Inflammatory macrophage treated with lipopolysaccharide for 1 hour (primary cell): Measurements from ENCODE around the gene OSBPL3.

ENCODE experiments used
- DNase-seq, 2 donors: peaks; one replicate each; pipeline ENCODE4 v3.0.0-alpha.2; 2020 to 2022

The OSBPL3 gene

DNA sequence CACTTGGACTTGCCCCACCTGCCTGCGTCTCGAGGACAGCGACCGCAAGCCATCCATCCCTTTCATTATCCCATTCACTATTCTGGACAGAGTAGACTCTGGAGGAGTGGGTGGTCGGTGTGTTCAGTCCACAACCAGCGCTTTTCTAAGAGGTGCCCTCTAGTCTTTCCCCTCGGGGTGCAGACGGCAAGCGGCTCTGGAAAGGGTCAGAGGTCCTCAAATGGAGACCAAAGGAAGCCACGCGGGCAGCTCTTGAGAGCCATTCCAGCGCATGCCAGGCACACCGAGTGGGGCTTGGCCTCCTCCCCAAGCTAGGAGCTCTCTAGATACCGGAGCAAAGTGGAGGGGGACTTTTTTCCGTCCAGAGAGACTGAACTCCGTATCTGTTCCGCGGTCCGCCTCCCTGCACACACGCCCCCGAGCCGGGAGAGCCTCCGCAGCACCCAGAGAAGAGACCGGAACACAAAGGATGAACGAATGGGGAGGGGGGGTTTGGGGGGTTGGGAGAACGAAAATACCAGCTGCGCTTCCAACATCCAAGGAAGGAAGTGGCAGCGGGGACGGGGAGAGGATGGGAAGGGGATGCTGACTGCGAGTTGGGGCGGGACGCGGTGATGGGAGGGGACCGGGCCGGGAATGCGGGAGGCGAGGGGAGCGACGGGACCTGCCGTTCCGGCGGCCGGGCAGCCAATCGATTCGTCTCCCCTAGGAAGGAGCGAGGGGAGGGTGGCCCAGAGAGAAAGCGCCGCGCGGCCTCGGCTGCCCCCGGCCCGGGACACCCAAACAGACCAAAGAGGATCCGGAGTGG lies 223.2 kb downstream of the OSBPL3 start:
- peak in 1 of 2 donors; percentile 38 for DNase-seq

DNA sequence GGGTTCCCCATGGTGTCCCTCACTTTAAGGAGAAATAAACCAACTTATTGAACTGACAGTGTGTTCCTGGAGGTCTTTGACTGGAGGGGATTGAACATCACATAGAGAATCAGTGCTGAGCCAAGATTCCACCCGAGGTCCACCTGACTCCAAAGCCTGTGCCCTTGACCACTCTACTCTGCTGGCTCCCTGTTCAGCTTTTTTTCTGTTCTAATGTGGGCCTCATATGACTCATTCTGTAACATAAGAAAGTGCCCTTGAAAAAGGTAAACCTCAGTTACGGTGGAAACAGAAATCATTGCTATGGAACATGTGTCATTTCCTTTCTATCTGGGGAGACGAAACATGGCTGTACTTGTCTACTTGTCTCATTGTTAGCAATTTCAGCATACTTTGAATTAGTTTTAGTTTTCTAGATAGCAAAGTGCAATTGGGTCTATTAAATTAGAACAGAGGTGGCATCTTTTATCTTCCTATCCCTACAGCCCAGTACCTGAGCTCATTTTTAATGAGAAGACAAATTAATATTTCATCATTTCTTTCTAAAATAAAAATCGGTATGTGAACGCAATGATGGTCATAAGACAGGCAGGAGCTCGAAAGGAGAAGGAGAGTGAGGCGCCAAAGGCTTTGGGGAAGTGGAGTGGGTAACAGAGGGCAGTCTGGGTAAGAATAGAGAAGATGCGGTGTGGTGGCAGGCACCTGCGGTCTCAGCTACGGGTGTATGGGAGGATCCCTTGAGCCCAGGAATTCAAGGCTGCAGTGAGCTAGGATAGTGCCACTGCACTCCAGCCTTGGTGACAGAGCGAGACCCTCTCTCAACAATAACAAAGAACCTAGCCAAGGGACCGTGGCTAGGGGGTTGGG lies 224.2 kb downstream of the OSBPL3 start:
- peak; percentile 55 to 65 for DNase-seq

DNA sequence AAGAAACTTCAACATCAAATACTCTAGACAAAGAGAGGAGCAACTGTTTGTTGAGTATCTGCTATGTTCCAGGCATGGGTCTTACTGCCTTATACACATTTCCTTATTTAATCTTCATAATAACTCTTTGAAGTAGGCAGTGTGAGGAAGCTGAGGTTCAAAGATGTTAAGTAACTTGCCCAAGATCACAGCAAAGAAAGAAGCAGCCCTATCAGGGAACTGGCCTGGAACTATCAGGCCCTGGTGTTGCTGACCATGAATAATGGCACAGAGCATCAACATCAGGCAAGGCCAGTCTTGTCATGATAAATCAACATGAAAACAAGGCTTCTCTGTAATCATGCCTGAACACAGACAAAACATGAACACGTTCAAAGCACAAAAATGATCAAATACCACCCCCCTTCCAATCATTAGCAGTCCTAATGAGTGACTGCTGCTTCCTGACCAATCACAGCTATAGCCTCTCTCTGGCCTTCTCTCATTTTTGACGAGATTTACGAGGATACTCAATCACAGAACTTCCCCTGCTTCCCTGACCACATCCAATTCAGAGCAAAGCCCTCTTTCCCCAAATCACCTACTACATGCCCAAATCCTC lies 225.0 kb downstream of the OSBPL3 start:
- DNase-seq = peak; percentile 38 to 59

DNA sequence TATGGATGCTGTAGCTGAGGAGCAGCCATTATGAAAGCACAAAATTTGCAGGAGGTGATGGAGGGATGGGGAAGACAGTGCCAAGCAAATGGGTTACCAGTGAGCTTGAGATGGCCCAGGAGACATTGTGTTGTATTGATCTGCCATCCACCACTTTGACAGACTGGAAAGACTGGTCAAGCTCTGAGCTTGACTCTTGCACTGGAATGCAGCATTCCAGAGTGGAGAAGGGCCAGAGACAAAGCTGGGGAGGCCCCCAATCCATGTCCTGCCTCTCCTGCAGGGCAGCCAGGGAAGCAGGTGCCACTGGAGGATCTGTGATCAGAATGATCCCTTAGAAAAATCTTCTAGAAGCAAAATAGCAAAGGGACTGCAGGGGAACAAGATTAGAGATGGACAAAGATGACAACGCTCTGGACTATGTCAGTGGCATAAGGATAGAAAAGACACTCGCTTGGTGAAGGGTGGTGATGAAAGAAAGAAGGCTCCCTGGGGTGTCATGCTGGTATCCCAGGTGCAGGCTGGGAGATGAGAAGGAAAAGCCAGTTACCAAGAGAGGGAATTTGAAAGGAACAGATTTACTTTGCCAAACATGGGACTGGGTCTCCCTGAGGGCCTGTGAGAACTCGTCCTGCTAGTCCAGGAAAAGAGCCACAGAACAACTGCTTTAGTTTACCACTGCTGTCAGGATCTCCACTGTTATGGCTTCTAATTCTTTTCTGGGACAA lies 227.7 kb downstream of the OSBPL3 start:
- no peak for DNase-seq

- no peak for DNase-seq
These were observed 228.5 kb downstream of the OSBPL3 start for GRCh38 chr7:24751484-24751883.

DNA sequence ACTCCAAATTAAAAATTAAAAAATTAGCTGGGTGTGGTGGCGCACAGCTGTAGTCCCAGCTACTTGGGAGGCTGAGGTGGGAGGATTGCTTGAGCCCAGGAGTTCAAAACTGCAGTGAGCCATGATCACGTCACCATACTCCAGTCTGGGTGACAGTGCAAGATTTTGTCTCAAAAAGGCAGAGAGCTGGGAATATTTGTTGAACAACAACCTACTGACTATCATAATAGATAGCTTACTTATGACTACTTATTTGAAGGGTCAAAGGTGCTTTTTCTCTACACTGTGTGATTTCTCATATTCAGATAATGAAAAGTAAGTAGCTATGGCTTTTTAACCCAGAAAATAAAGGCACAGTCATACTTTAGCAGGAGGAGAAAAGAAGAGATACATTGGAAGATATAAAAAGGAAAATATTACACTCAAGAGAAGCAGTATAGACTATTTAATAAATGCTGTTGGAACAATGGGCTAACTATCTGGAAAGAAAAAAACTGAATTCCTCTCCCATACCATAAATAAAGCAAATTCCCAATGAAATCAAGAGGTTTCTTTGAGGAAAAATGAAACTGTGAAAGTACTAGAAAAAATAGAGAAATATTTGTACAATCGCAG lies 229.4 kb downstream of the OSBPL3 start:
- no peak for DNase-seq

DNA sequence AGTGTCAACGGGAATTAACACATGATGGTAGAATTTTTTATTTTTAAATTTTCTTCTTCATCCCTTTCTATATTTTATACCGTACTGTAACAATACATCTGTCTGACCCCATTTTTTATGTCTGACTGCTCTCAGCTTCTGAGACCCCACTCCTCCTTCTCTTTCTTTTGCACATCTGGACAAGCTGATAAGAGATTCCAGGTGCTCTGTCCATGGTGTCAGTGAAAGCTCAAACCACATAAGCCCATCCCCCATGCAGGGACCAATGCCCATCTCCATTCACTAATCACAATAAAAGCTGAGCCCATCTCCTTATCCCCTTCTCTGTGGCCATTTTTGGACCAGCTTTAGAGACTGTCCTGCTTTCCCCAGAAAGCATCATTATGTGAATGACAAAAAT lies 231.5 kb downstream of the OSBPL3 start:
- no peak for DNase-seq
